Measurements from ENCODE around the gene ZDHHC14.

Gene ZDHHC14

GRCh38 chr6:157542414-157543160 is 161.6 kb downstream of the ZDHHC14 start:
- Histone ChIP-seq H3K36me3 (peaks cover 16% of the 10 kb centered on the region; the same call in 1 of the 2 replicates), H3K4me3 (0 out of 2 replicates have a peak overlapping the region, but pooled peaks have one; percentile 28), H3K4me2 (peak overlapping the region; percentile 80), H4K20me1 (no peaks in the 10 kb centered on the region), H3K4me1 (peaks cover 57% of the 10 kb centered on the region), H3K9me3 (peaks cover 15% of the 10 kb centered on the region), H3K9ac (no peak overlapping the region), H3K27ac (peak overlapping the region; percentile 56), H3K27me3 (no peaks in the 10 kb centered on the region)
- TF ChIP-seq Cebpa-rat (IDR thresholded peaks at IDR 0.05), result no peak

- peaks cover 43% of the 10 kb centered on the region for H3K4me1 ChIP-seq
- H3K9ac ChIP-seq, result no peak overlapping the region
- TF ChIP-seq Cebpa-rat (IDR thresholded peaks at IDR 0.05), result no peak
- H3K27me3 ChIP-seq, result no peaks in the 10 kb centered on the region
- no peak overlapping the region for H3K4me2 ChIP-seq
- H3K4me3 ChIP-seq, result no peak overlapping the region
- H3K9me3 ChIP-seq, result peaks cover 20% of the 10 kb centered on the region
- H3K27ac ChIP-seq, result no peak overlapping the region
- no peaks in the 10 kb centered on the region for H4K20me1 ChIP-seq
- H3K36me3 ChIP-seq, result peaks cover 16% of the 10 kb centered on the region; the same call in 1 of the 2 replicates
These were observed 165.3 kb downstream of the ZDHHC14 start for GRCh38 chr6:157546321-157546720.

GRCh38 chr6:157547112-157547511 is 166.1 kb downstream of the ZDHHC14 start:
- no peaks in the 10 kb centered on the region for H3K27me3 ChIP-seq
- no peak overlapping the region for H3K9ac ChIP-seq
- H3K4me2 ChIP-seq, result no peak overlapping the region
- peaks cover 16% of the 10 kb centered on the region; the same call in 1 of the 2 replicates for H3K36me3 ChIP-seq
- no peak overlapping the region for H3K27ac ChIP-seq
- no peak for TF ChIP-seq Cebpa-rat (IDR thresholded peaks at IDR 0.05)
- no peaks in the 10 kb centered on the region for H4K20me1 ChIP-seq
- no peak overlapping the region for H3K4me3 ChIP-seq
- H3K9me3 ChIP-seq, result peaks cover 20% of the 10 kb centered on the region
- peaks cover 35% of the 10 kb centered on the region for H3K4me1 ChIP-seq

- Histone ChIP-seq H3K4me3 (no peak overlapping the region), H3K4me1 (peaks cover 19% of the 10 kb centered on the region), H3K4me2 (peak overlapping the region; percentile 64), H4K20me1 (no peaks in the 10 kb centered on the region), H3K9me3 (peaks cover 20% of the 10 kb centered on the region), H3K9ac (no peak overlapping the region), H3K27ac (no peak overlapping the region), H3K27me3 (no peaks in the 10 kb centered on the region), H3K36me3 (peaks cover 10% of the 10 kb centered on the region; the same call in 1 of the 2 replicates)
- no peak for TF ChIP-seq Cebpa-rat (IDR thresholded peaks at IDR 0.05)
These were observed 167.9 kb downstream of the ZDHHC14 start for GRCh38 chr6:157548635-157549467.

- TF ChIP-seq Cebpa-rat (IDR thresholded peaks at IDR 0.05), result no peak
- Histone ChIP-seq H3K9me3 (peaks cover 15% of the 10 kb centered on the region), H3K27me3 (no peaks in the 10 kb centered on the region), H3K9ac (no peak overlapping the region), H3K27ac (no peak overlapping the region), H3K4me3 (no peak overlapping the region), H3K36me3 (peaks cover 5% of the 10 kb centered on the region; the same call in 1 of the 2 replicates), H3K4me1 (peaks cover 19% of the 10 kb centered on the region), H3K4me2 (peak overlapping the region; percentile 64), H4K20me1 (no peaks in the 10 kb centered on the region)
These were observed 168.4 kb downstream of the ZDHHC14 start for GRCh38 chr6:157549468-157549745.

GRCh38 chr6:157550114-157550989 is 169.4 kb downstream of the ZDHHC14 start:
- H3K4me3 ChIP-seq, result no peak overlapping the region
- H3K36me3 ChIP-seq, result no peaks in the 10 kb centered on the region
- H3K27me3 ChIP-seq, result no peaks in the 10 kb centered on the region
- peaks cover 19% of the 10 kb centered on the region for H3K4me1 ChIP-seq
- no peak for TF ChIP-seq Cebpa-rat (IDR thresholded peaks at IDR 0.05)
- no peaks in the 10 kb centered on the region for H4K20me1 ChIP-seq
- peak overlapping the region; percentile 9 for H3K4me2 ChIP-seq
- peaks cover 8% of the 10 kb centered on the region; the same call in 1 of the 2 replicates for H3K9me3 ChIP-seq
- H3K9ac ChIP-seq, result no peak overlapping the region
- H3K27ac ChIP-seq, result no peak overlapping the region

GRCh38 chr6:157551041-157551832 is 170.2 kb downstream of the ZDHHC14 start:
- Histone ChIP-seq H3K4me2 (no peak overlapping the region), H4K20me1 (no peaks in the 10 kb centered on the region), H3K27me3 (no peaks in the 10 kb centered on the region), H3K9ac (no peak overlapping the region), H3K4me3 (no peak overlapping the region), H3K9me3 (peaks cover 8% of the 10 kb centered on the region; the same call in 1 of the 2 replicates), H3K4me1 (peaks cover 20% of the 10 kb centered on the region), H3K27ac (no peak overlapping the region), H3K36me3 (no peaks in the 10 kb centered on the region)
- no peak for TF ChIP-seq Cebpa-rat (IDR thresholded peaks at IDR 0.05)

GRCh38 chr6:157552081-157552747 is 171.2 kb downstream of the ZDHHC14 start:
- H3K4me1 ChIP-seq, result peaks cover 30% of the 10 kb centered on the region

More at GRCh38 chr6:157552081-157552747, 171.2 kb downstream of the ZDHHC14 start:
- Histone ChIP-seq H4K20me1 (no peaks in the 10 kb centered on the region), H3K4me3 (no peak overlapping the region), H3K9ac (no peak overlapping the region), H3K36me3 (no peaks in the 10 kb centered on the region), H3K9me3 (peaks cover 5% of the 10 kb centered on the region; the same call in 1 of the 2 replicates), H3K4me2 (no peak overlapping the region), H3K27ac (no peak overlapping the region), H3K27me3 (no peaks in the 10 kb centered on the region)
- TF ChIP-seq Cebpa-rat (IDR thresholded peaks at IDR 0.05), result no peak
